HG02623 (cell line): ENCODE results near the gene TMPRSS11A.

ENCODE experiments used
- ATAC-seq: cut with Tn5 transposase; IDR thresholded peaks from one replicate; pipeline ENCODE4 v1.9.1; 2021; ENCODE audit warnings: moderate library complexity; ENCODE audit not compliant: unreplicated experiment

TMPRSS11A gene

GRCh38 chr4:67874986-67875385 lies 88.3 kb downstream of the TMPRSS11A start:
- ATAC-seq = no peak

- no peak for ATAC-seq
Measured at GRCh38 chr4:67873116-67873515, 90.2 kb downstream of the TMPRSS11A start.

GRCh38 chr4:67871867-67872266 lies 91.4 kb downstream of the TMPRSS11A start:
- peak; percentile 76 for ATAC-seq

- no peak for ATAC-seq
Measured at GRCh38 chr4:67869580-67870190, 93.6 kb downstream of the TMPRSS11A start.

GRCh38 chr4:67861513-67861912 lies 101.8 kb downstream of the TMPRSS11A start:
- no peak for ATAC-seq
